Glomerular endothelial cell (primary cell): ENCODE results near the gene CLUH. TPM values are rescaled to one million over a fixed set of nuclear protein-coding genes. Genes with fewer than 3 reads are reported as not detected.

Source experiments
- total RNA-seq: library from RNA; depleted of rRNA; stranded (reverse); fragments of >200 nt; gene quantifications from 2 replicates; pipeline ENCODE4 v1.2.3, GENCODE V29; 2015

Gene CLUH
- total RNA-seq, 1 donor from 2014 or later, result 80.3 TPM

Other genes starting within 250 kb of the CLUH start
- gene METTL16, start 199.9 kb downstream of the CLUH start, total RNA-seq, result 20.9 and 34.2 TPM in 2 replicates
- 57.7 and 87.5 TPM in 2 replicates for gene PAFAH1B1, start 118.1 kb downstream of the CLUH start, total RNA-seq
- gene CCDC92B, start 37.9 kb upstream of the CLUH start, total RNA-seq, result not detected in 2 replicates
- gene RAP1GAP2, start 84.7 kb upstream of the CLUH start, total RNA-seq, result 5.1 and 9.4 TPM in 2 replicates